Activated CD4-positive, CD25-positive, alpha-beta regulatory T cell (primary cell): Measurements from ENCODE around the gene RBM19.

ENCODE experiments used
- DNase-seq, 4 experiments: peaks; one replicate each; lab custom pipeline; 2025; lab: John Stamatoyannopoulos, UW

Gene RBM19

DNA sequence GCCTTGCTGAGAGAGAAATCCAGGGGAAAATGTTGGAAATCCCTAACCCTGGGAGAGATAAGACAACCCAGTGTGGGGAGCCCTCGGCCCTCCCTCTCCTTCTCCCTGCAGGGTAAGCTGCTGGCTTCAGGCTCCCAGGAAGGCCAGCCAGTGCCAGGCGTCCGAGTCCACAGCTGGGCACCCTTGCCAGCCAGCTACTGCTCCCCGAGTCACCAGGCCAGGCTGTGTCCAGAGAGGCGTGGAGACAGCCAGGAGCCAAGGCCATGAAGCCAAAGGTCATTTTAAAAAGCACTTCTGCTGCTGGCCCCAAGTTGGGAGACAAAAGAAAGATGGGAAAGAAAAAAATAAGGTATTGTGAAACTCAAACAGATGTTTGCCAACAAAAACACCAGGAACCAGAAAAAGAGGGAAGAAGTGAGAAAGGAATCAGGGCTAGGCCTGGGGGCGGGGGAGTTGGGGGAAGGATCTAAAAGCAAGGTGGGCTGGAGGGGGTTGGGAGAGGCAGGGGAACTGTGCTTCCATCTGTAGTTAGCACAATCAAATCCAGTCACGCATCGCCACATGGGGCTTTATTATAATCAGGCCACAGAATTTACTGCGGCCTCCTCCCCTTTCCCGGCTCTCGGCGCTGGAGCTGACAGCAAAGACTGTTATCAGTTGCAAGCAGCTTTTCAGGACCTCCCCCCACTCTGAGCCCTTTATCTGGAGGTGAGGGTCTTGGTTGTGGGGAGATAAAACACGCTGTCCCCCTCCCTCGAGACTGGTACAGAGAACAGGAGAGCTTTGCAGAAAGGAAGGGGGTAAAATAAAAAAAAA lies 33.5 kb downstream of the RBM19 start:
- DNase-seq = no peak

- DNase-seq = no peak
Measured at GRCh38 chr12:113931517-113931916, 34.6 kb downstream of the RBM19 start.

GRCh38 chr12:113930249-113930648 lies 35.9 kb downstream of the RBM19 start:
- DNase-seq = no peak

DNA sequence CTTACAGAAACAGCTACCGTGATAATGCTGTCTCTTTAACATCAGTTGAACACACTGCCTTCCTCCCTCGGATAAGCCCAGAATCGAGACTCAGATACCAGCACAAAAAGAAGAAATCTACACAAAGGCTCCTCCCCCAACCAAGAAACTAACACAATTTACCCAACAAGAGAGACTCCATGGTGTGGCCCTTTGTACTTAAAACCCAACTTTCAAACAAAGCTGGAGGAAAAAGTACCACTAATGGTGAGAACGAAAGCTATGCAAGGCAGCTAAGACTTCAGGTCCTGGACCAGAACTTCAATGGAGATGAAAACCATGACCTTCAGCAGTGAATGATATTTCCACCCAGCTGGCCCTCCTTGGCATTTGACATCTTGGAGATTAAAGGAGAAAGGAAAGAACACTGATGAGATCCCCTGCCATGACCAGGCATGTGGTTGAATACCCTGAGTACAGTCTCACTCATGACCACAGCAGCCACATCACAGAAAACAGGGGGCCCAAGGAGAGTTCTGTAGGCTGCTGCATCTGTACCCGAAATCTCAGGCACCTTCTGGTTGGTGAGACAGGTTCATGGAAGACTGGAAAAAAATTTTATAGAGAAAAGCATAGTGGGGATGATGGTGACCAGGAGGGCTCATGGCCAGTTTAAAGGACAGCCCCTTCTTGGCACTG lies 36.7 kb downstream of the RBM19 start:
- no peak for DNase-seq

- no peak for DNase-seq
Measured at GRCh38 chr12:113926788-113927187, 39.3 kb downstream of the RBM19 start.

DNA sequence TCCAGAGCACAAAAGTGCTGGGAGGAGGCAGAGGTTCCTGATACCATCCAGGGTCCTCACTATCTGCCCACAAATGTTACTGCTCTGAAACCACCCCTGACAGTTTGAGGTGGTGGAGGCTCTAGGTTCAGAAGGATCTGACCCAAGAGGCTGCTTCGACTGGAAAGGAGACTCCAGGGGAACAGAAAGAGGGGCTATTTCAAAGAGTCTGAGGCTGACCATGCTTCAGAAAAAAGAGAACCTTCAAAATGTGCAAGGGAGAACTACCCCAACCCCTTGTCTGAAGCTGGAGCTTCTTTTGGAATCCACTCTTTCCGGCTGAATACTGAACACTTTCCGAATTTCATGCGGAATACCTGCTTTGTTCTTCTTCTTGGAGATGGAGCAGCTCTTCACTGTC lies 41.8 kb downstream of the RBM19 start:
- no peak for DNase-seq

GRCh38 chr12:113923251-113923650 lies 42.9 kb downstream of the RBM19 start:
- no peak for DNase-seq

DNA sequence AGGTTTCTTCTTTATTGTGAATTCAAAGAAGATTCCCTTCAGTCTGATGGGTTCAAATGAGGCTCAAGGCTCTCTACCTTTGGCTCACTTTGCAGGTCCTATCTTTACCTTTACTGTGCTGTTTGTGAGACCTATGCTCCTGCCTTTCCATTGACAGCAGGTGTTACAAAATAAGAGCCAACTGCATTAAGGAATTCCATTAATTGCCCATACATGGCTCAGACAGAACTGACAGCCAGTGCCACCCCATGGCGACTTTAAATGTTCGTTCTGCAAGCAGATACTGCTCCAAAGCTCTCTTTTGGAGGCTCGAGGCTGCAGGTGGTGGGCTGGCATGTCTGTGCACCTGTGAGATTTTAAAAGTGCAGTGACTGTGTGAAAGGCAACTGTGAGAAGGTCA lies 44.7 kb downstream of the RBM19 start:
- DNase-seq = no peak

- no peak for DNase-seq
Measured at GRCh38 chr12:113919791-113920190, 46.3 kb downstream of the RBM19 start.

- DNase-seq = no peak
Measured at GRCh38 chr12:113918306-113918705, 47.8 kb downstream of the RBM19 start.

DNA sequence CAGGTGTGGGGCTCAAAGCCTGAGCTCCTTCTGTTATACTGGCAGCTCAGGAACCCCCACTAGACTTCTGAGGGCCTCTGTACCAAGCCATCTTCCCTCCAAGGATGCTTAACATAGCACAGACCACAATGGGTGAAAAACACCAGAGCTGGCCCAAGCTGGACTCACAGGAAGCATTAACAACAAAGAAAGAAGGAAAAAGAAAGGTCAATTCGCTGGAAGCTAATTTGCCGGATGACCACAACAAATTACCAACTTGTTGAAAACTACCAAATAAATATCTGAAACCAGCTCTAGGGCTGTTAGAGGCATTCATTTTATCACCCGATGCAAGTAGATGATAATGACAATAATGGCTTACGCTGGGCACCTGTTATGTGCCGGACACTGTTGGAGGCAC lies 48.7 kb downstream of the RBM19 start:
- no peak for DNase-seq

- no peak for DNase-seq
Measured at GRCh38 chr12:113914806-113915205, 51.3 kb downstream of the RBM19 start.

DNA sequence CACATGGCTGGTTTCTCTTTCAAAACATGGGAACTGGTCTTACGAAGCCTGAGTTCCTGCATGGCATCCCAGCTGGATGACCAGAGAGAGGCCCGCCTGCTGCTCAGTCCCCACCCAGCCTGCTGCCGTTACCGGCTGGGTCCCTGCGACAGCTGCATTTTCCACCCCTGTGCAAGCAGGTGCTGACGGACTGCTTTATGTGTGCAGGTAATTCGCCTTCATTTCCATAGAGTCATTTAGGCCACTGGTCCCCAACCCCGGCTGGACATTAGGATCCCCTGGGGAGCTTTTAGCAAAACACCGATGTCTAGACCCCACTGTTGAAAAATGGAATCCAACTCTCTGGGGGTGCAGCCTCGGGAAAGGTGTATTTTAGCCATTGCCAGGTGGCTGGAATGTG lies 51.9 kb downstream of the RBM19 start:
- no peak for DNase-seq

GRCh38 chr12:113912760-113913329 lies 53.3 kb downstream of the RBM19 start:
- DNase-seq = peak in 2 of 4 experiments; percentile 8 to 21

DNA sequence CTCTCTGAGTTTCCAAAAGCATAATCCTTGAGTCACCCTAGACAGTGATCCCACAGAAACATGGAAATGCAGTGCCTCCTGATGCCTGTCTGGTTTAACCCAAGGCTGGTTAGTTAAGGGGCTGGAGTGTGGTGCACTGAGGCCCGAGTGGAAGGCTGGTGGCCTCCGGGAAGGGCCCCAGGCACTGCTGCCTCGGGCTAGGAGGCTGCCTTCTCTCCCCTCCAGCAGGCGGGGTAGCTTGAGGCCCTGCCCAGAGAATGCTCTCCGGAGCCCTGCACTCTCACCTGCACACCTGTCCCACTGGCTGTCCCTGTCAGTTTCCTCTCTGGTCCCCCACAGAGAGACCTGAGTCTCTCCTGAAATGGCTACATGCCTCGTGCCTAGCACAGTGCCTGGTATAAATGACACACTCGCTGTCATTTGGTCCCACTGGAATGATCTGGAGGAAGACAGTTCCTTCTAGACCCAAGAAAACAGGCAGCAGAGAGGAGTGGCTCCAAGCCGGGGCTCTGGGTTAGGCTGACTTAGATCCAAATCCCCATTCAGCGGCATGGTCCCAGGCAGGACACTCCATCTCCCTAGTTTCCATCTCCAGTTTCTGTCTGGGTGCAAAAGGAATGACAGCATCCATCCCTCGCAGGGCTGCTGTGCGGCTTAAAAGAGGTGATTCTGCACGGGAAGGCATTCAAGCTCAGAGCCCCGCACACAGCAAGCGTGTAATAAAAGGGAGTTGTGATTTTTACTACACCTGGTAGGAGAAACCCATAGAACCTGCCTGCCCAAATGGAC lies 54.0 kb downstream of the RBM19 start:
- no peak for DNase-seq

- no peak for DNase-seq
Measured at GRCh38 chr12:113910751-113911272, 55.3 kb downstream of the RBM19 start.

GRCh38 chr12:113909776-113910420 lies 56.2 kb downstream of the RBM19 start:
- no peak for DNase-seq

GRCh38 chr12:113908584-113909100 lies 57.5 kb downstream of the RBM19 start:
- DNase-seq = no peak

- no peak for DNase-seq
Measured at GRCh38 chr12:113907446-113908180, 58.5 kb downstream of the RBM19 start.

- no peak for DNase-seq
Measured at GRCh38 chr12:113906411-113907200, 59.5 kb downstream of the RBM19 start.
